NCI-H128 (cell line): ENCODE data around the gene KY.

Source experiments
- DNase-seq: peaks from one replicate; lab custom pipeline; 2025; ENCODE audit not compliant: unreplicated experiment; lab: John Stamatoyannopoulos, UW

Gene KY

DNA sequence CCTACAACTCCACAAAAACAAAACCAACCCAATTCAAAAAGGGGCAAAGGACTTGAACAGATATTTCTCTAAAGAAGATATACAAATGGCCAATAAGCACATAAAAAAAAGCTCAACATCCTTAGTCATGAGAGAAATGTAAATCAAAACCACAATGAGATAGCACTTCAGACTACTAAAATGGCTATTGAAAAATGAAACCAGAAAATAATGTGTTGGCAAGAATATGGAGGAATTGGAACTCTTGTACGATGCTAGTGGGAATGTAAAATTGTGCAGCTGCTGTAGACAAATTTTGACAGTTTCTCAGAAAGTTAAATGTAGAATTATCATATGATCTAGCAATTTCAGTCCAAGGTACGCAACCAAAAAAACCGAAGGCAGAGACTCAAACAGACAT is 29.0 kb downstream of the KY start:
- no peak for DNase-seq

DNA sequence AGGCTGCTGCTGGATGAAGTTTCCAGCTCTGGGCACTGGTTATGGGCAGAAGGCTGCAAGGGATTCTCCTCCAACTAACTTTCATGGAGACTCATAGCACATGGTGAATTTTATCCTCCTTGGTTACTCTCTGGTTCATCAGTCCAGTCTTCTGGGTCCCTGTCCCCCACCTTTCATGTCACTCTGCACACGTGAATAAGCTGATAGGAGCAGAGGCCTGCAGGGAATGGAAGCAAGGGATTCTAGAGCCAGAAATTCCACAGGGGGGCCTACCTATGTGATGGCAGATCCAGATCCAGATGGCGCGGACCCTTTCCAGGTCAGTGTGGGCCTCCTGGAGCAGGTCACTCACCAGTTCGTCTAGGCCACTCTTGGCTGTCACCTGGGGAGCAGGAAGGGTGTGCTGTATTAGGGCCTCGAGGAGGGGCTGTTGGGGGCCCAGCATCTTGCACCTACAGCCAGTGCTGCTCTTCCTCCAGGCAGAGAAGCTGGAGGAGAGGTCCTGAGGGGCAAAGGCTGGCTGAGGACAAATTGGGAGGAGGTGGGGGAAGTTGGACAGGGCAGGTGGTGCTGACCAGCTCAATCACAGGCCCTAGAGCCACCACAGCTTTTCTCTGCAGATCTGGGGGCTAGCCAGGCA is 30.2 kb downstream of the KY start:
- DNase-seq, result no peak

DNA sequence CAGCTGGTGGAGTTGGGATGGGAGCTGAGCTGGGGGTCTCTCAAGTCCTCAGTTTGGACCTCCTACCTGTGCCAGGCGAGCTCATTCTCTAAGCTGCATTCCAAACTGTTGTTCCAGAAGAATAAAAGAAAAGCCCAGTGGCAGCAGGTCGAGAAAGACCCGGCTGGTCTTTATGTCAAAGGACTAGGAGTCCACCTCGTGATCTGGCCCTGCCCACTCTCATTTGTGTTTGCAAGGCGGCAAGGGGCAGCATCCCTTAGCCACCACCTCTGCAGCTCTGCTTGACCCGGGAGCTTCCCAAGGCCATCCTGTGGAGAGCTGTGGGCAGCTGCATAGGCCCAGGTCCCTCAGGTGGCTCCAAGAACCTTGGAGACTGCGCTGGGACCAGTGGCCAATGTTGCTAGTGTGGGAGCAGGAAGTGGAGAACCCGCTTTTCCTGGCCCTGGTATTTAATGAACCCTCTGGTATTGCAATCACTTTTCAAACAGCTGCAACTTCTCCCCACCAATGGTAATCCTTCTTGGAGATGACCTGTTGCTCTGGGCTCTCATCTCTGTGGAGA is 30.9 kb downstream of the KY start:
- DNase-seq, result no peak

DNA sequence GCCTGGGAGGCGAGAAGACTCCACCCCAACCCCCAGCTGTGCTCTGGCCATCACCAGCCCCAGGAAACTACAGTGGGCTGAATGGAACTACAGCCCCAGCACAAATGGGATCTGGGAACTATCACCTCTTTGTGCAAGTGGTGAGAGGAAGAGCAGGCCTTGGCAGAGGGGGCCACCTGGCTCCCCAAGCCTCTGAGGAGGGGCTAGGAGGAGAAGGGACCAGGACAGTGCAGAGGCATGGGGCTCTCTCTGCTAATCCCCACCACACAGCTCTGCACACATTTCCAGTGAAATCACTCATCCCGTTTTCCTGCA is 31.6 kb downstream of the KY start:
- no peak for DNase-seq

DNA sequence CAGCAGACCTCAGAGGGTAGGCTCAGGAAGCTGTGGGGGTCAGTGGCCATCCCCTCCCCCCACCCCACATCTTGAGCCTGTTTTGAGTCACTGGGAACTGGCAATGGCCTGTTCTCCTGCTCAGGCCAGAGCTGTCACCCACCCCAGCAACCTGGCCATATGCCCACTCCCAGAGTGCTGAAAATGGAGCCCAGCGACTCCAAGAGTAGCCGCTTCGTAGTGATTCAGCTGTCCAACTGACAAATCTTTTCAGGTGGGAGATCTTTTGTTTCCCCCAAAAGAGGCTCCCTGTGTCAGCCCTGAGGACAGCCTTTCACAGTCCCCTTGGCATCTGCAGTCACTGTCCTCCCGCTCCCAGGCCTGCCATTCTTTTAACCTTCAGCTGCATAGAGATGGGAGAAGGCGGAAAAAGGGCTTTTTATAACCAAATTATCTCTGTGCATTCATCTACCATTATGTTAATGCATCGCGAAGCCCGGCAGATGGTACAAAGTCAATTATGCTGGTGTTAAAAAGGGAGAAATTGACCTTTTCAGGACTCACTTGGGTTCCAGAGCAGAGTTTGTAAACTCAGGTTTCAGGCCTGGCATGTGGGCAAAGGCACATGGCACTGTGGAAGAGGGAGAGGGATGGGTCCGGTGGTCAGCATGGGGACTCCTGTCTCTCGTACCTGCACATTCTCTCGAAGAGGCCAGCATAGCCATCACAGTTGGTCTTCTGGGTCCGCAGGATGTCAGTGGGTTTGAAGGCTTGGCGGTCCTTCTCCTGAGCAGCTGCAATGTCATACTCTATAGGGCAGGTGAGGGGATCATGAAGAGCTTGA is 32.1 kb downstream of the KY start:
- no peak for DNase-seq

DNA sequence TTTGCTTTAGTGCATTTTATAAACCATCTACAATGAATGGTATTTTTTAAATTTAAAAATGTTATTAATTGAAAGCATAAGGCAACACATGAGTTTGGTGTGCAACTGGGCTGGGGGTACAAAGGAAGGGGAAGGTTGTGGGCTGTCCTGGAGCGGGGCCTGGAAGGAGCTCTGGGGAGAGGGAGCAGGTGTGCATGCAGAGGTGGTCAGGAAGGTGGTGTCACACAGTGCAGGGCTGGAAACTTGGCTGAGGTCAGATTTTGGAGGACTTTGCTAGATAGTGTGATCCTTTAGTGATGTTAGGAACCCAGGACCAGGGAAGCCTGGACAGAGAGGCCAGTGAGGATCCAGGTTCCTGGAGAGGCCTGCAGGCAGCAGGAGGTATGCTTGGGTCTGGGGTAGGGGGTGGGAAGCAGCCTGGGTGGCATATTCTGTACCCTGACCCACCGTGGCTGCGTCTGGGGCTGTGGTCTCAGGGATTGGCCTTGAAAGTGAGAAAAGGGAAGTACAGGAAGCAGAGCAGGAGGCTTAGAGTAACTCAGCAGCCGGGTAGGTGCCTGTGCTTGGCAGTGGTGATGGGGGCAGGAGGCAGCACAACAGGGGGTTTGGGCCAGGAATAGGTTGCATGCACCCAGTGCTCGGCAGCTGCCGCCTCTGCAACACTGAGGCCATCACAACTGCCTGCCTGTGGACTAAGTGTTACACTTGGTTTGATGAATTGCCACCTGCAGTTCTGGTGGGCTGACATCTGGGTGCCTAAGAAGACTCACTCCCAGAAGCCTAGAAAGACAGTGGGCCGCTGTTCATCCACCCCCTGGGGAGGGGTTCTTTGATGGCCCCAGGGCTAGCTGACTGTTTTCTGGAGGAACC is 33.0 kb downstream of the KY start:
- no peak for DNase-seq

DNA sequence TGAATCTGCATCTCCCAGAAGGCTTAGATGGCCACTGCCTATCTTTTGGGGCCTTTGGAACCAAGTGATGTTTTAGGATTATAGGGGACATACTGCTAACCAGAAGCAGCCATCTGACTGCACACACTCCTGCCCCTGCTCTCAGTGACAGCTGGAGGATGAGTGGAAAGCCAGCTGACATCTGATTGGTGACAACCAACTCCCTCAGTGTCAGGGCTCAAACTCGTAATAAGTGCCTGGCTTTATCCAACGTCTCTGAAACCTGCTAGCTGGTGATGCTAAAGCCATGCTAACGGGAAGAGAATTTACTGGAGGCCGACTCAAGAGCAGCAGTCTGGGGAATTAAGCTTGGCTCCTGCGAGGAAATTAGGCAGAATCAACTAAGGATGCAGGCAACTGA is 35.1 kb downstream of the KY start:
- no peak for DNase-seq

DNA sequence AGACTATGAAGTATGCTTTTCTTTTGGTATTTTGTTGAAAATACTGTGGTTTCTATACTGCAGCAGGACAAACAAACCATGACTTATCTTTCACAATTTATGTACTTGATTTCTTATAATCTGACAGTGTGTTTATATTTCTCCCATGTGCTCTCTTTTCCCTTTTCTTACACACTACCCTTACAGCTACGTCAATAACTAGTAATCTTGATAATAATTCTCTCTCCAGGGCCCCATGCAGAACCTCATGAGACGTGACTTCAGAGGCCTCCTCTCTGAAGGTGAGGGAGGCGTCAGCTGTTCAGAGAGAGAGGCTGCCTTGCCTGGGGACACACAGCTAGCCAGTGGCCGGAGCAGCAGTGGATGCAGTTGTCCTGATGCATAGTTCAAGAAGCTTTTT is 35.9 kb downstream of the KY start:
- no peak for DNase-seq

DNA sequence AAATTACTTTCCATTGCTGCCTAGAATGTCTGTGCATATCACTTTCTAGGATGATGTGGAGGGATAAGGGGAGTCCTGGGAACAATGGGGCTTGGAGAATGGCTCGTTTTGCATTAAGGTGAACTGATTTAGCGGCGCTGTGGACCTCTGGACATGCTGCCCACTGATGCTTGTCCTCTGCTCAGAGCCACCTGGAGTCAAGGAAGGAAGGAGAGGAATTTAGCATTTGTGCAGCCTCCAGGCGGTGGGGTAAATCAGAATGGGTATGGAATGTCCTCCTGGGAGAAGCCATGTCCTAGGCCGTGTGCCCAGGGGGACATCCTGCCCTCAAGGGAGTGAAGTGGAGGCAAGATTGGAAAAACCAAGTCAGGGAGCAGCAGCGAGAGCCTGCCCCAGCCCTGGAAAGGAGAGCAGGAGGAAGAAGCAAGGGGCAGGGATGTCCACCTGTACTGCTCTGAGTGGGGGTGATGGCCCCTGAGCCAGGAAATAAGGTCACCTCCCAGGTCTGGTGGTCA is 37.8 kb downstream of the KY start:
- no peak for DNase-seq

DNA sequence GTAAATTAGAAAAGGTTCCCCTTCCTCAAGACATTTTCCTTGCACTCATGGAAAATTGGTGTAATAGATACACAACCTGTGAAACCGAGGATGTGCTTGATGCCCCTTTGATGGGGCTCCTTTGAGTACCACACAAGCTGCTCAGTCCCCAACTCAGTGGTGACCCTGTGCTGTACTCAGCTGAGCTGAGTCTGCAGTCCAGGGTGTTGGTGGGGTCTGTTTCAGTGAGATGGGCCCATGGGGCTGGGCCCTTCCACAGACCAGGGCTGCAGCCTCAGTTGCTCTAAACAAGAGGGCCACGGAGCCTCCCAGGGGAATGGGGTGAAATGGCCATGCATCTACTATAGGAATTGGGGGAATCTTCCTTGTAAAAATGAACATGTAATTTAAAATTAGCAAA is 39.3 kb downstream of the KY start:
- DNase-seq, result no peak

DNA sequence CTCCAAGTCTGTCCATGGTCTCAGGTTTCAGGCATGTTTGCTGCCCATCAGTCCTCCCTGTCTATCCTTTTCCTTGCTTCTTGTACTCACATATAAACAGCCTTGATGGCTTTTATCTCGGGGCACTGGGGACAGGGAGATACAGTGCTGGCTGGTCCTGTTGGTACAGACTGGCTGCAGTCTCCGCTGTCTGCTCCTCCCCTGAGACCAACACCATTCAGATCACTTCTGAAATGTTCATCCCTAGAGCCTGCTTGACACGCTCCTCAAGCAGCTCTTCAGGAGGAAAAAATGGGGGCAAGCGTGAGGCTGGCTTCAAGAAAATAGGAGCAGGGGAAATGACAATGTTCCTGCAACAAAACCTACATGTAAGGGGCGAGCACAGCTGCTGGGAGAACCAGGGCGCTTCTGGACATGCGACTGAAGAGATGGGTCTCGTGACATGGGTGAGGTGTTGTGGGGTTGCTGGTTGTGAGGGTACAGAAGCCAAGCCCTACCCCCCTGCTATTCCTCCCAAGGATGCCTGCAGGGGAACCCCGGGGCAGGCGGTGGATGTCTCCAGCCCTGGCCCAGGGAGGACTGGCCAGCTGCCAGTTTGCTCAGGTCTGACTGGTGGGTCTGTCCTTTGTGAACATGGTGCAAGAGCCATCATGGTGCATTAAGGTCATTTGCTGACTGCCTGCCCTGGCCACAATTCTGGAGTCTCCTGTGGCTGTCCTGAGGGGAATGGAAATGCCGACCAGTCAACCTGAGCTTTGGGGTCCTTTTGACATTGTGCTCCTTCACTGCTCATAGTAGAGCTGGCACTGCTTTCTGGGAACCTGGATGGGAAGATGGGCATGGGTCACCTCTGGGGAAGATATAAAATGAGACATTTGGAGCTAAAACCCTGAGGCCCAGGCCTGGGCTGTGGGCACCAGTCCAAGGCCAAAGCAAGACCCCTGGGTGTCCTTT is 40.1 kb downstream of the KY start:
- no peak for DNase-seq

DNA sequence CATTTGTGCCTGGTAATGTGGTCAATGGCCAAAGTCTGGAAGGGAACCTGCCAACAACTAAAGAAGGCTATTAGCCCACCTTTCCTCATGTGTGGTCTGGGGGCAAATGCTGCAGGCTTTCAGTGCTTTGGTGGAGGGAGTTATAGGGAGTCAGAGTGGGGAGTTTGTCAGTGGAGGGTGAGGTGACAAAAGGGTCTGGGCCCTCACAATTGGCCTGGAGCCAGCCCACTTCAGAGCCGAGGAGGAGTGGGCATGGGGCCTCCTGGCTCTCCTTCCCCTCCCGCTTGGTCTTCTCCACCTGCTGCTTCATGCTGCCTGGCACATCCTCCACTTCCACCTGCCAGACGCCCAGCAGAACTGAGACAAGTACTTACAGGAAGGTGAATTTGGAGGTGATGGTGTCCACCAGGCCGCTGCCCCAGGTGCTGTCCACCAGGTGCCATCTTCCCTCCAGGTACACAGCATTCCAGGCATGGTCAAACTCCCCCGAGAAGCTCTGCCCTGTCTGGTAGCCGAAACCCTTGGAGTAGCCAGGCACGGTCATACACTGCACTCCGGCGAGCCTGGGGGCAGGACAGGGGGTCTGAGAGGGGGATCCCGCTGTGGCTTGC is 40.9 kb downstream of the KY start:
- no peak for DNase-seq

DNA sequence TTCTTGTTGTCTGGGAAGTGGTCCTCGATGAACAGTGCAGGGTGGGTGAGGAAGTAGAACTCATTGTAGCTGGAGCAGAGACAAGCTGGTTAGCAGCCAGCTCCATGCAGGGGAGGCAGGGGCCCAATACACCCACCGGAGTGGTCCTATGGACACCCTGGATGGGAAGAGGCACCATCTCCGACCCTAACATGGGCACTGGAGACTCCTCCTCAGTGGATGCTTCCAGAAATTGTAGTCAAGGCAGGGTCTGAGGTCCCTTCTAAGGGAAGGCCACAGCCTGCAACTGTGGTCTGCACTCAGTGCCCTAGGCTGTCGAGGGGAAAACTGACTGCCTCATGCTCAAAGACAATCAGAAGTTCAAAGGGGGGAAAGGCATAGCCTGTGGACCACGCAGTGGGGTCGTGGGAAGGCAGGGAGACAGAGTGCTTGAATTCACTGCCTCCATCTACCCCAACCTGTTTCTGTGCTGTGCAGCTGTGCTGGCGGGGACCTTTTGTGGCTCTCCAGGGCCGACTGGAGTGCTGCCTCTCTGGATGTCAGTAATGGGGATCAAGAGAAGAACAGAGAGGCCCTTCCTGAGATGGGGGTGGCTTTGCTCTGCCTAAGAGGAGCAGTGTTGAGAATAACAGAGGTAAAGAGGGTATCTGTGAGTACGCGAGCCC is 41.9 kb downstream of the KY start:
- DNase-seq, result no peak

DNA sequence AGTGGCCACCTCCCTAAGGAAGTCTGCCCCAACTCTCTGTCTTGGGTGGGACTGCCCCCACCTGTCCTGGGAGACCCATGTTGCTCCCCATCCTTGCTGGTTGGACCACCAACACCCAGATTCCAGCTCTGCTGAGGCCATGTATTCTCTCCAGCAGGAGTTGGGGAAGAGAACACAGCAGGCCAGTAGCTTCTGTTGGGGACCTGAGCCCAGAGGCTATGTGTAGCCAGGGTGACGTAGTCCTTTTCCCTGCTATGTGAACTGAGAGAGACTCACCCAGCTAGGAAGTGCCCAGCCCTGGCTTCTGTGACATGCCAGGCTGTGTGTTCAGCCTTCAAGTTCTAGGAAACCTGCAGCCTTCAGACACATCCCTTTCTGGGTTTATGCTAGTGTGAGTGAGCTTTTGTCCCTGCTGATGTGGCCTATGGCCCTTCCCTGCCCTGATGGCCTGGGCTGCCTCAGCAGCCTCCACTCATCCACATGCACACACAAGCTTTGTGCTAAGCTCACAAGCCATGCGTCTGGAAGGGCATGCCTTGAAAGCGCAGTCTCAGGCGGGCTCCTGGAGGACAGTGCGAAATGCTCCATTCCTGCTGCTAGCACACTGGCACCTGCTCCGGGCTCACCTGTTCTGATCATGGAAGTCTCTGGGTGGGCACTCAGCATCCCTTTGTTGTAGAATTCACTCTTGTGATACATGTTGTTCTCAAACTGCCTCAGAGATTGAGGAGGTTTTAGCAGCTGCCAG is 42.6 kb downstream of the KY start:
- no peak for DNase-seq

DNA sequence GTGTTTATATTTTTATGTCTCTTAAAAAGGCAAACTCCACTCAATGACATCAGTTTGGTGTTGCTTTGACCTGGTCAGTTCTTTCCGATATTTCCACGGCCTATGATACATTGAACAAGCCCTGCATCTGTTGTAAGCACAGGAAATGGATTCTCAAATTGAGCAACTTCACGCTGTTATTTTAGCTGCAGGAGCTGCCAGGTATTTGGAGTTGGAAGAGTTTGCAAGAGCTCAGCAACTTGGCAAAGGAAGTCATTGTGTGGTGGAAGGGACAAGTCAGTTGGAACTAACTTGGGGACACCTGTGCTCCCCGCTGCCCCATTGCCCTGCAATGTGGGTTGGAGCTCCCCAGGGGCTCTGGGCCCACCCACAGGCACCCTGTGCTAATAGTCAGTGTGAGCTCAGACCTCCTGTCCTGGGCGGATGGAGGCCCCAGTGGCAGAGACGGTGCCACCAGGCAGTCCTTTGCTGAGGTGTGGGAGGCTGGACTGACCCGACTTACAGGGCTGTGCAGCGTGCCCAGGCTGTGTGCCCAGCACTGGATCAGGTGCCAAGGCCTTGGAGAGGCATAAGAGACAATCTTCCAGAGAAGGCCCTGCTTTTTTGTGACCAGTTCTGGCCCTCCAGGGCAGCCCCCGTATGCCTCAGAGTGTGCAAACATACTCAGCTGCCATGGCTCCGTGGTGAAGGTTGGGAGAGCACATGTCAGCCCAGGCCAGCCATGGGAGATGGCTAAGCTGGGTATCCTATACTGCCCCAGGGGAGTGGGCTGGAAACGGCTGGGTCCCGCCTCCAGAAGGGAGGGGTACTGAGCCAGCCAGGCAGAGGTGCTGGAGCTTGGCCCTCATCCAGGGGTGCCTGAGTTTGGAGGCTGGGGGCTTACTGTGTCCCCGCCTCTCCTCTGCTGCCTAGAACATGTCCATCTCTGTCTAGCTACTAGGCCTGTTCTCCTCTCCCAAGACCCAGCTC is 43.5 kb downstream of the KY start:
- DNase-seq, result no peak

DNA sequence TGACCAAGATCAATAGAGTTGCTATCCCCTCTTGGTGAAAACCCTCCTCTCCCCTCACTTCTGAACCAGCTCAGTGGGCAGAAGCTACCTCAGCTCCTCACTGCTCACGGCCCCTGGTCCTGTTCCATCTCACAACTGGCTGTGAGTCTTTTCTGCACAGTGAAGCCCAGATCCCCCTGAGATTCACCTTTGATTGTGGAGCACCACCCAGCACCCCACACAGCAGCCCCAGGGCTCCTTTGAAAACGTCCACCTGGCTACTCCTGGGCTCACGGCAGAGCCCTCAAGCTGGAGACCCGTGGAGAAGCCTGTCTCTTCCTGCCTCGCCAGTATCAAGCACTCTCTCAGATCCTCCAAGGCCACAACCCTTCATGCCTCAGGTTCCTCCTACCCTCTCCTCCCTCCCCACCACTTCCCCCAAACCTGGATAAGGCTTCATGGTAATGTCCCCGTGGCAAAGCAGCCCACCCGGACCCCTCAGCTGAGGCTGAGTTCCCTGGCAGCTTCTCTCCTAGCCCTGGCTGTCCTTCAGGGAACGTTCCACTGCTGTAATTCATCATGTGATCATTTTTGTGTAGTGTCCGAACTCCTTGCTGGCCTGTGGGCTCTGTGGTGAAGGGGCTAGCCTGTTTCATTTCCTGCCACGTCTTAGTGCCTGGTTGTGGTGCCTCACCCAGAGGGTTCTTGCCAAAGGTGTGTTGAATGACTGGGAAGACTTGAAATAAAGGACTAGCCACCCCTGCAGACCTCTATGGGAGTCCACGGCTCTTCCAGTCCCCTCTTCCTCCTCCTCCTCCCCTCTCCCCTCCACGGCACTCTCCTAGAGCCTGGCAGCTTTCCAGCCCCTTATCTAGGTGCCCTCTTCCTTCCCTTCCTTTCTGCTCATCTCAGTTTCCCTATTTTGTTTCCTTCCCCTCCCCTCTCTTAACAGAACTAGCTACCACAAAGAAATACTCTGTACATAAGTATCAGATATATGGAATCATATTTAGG is 44.5 kb downstream of the KY start:
- DNase-seq, result no peak
